GM08714 (cell line): ENCODE data around the gene SERPINA12.

ENCODE experiments used
- H3K4me3 ChIP-seq: fragments of 200-500 bp; sonication (Bioruptor generic); 2 replicates; pipeline ENCODE4 v1.5.1; 2014; ENCODE audit warnings: mild to moderate bottlenecking, low read length, inconsistent platforms
- ZNF274 ChIP-seq: IDR thresholded peaks from 2 replicates; pipeline ENCODE4 v1.6.1; 2012; ENCODE audit warnings: mild to moderate bottlenecking, low read depth, low read length

SERPINA12 gene

DNA sequence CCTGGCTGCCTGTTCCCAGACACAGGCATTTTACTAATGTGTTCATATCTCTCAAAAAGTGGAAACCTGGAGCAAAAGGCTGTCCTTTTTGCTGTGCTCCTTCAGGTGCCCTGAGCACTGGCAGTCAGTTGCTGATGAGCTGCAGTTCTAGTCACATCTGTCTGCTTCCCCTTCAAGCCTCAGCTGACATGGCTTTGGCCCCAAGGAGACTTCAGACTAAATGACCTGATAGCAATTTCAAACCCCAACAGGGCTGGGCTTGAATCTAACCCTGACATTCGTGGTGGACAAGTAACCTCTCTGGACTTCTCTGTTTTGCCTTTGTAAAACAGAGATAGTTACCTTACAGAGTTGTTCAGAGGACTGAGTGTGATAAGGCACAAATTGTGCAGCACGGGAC is 39.0 kb downstream of the SERPINA12 start:
- H3K4me3 ChIP-seq: no peak overlapping the region
- no peak for TF ChIP-seq ZNF274

GRCh38 chr14:94469261-94469660 is 40.0 kb downstream of the SERPINA12 start:
- H3K4me3 ChIP-seq: no peak overlapping the region
- no peak for TF ChIP-seq ZNF274

- no peak for TF ChIP-seq ZNF274
- H3K4me3 ChIP-seq: no peak overlapping the region
Observed at GRCh38 chr14:94467728-94468520, 41.3 kb downstream of the SERPINA12 start.

GRCh38 chr14:94466706-94467370 is 42.4 kb downstream of the SERPINA12 start:
- no peak for TF ChIP-seq ZNF274

GRCh38 chr14:94465042-94465441 is 44.2 kb downstream of the SERPINA12 start:
- H3K4me3 ChIP-seq: no peak overlapping the region
- no peak for TF ChIP-seq ZNF274

More at GRCh38 chr14:94466706-94467370, 42.4 kb downstream of the SERPINA12 start:
- H3K4me3 ChIP-seq: no peak overlapping the region

DNA sequence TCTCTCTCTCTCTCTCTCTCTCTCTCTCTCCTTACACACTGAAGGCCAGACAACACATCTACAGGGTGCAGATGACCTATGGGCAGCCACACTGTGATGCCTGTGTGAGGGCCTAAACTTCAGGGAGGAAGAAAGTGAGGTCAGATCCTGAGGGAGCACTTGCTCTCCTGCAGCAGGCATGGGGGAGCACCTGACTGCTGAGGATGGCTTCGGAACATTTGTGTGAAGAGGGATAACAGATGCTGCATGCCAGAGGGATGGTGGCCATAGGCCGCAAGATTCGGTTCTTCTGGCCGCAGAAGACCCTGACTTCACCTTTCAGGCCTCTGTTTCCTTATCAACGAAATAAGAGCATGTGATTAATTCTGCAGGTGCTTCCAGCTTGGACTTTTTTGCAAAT is 45.0 kb downstream of the SERPINA12 start:
- no peak overlapping the region for H3K4me3 ChIP-seq
- TF ChIP-seq ZNF274: no peak

DNA sequence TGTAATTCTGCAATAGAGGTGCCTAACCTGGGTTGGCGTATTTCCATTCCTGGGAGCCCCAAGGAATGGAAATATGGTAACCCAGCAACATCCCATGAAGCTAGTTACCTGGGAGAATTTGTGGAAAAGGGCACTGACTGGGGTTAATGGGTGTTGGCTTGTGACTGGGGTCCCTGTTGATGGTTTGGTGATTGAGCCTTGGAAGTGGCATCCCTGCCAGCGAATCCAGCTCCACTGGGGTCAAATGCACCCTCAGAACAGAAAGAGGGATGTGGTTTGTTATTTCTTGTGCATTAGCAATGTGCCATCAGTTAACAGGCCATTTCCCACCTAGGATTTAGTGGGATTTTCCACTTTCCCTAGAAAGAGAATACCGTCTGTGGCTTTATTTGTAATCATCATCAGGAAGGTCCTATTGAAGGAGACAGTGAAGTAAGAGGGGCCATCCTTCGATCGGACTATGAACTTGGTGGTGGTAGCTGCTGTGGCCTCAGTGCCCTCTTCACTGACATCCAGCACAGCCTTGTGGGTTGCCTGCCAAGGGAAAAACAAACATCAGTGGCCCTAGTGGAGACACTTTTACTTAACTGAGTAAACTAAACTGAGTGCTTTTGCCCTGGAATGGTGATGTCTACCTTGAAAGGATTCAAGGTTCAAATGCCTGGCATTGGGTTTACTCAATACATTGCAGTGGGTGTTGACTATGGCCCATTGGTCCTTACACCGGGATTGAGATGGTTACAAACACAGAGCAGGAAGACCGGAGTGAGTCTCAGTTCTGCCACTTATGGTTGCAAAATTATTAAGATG is 46.3 kb downstream of the SERPINA12 start:
- no peak overlapping the region for H3K4me3 ChIP-seq
- TF ChIP-seq ZNF274: no peak

GRCh38 chr14:94462219-94462551 is 47.1 kb downstream of the SERPINA12 start:
- TF ChIP-seq ZNF274: no peak
- no peak overlapping the region for H3K4me3 ChIP-seq

DNA sequence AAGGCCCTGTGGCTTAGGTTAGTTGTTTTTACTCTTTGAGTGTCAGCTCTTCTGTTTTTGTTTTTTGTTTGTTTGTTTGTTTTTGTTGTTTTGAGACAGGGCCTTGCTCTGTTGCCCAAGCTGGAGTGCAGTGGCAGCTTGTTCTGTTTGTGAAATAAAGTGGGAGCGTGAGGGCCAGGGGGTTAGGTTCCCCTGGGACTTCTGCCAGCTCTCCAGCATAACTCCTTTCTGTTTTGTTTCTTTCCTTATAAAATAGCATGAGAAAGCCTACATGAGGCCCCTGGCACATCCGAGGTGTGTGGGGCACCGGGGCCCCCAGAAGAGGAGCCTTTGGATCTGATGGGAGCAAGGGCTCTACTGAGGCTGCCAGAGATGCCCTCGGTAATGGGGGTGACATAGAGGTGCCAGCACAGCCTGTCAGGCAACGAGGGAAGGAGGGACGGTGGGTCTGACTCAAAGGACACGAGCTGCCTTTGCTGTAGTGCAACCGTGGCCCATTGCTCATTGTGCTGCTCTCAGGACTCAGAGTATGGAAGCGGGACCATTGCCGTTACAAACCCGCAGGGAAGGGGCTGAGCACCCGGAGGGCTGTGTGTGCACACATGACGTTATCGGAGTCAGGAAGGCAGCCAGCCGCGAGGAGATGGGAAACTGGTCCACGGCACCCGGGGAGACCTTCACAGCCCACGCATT is 47.6 kb downstream of the SERPINA12 start:
- TF ChIP-seq ZNF274: no peak

DNA sequence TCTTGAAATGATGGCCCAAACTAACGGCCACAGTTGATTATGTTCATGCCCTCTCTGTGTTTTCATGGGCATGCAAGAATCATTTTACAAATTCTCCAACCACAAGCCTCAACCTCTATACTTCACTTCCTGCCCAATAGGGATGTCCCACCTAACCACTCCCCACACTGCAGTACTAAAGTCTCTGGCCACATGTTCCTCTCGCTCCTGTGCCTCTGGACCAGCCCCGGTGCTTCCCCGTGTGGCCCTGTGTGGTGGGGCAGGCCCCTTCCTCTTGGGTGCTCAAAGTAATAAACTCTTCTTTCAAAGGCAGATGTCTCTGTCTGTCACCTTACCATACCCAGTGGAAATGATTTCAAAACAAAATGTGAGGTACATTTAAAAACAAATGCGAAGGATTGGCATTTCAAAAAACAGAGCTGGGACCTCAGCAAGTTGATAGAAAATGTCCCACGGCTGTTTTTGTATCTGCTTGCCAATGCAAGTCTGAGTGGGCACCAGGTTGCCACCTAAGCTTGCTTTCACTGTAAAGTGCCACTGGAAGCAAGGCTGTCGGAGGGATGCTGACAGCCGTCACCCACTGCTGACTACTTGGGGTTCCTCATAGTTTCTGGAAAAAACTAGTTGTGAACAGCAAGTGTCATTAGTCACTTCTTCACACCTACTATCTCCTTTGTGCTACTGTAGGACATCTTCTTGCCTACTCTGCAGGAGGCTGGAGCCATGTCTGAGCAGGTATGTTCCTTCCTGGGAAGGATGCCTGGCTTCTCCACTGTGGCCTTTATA is 48.4 kb downstream of the SERPINA12 start:
- TF ChIP-seq ZNF274: no peak
- no peak overlapping the region for H3K4me3 ChIP-seq

More for the DNA sequence above, 47.6 kb downstream of the SERPINA12 start:
- no peak overlapping the region for H3K4me3 ChIP-seq

GRCh38 chr14:94458558-94459205 is 50.6 kb downstream of the SERPINA12 start:
- no peak for TF ChIP-seq ZNF274
- no peak overlapping the region for H3K4me3 ChIP-seq

DNA sequence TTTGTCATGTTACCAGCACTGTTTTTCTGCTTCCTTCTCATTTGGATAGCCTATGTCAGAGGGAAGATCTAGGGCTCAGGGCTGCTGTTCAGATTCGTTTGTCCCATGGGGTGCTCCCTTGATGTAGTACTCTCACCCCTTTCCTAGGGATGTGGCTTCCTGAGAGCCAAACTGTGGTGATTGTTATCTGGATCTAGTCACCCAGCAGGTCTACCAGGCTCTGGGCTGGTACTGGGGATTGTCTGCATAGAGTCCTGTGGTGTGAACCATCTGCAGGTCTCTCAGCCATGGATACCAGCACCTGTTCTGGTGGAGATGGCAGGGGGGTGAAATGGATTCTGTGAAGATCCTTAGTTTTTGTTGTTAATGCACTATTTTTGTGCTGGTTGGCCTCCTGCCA is 51.2 kb downstream of the SERPINA12 start:
- TF ChIP-seq ZNF274: no peak
- H3K4me3 ChIP-seq: no peak overlapping the region

DNA sequence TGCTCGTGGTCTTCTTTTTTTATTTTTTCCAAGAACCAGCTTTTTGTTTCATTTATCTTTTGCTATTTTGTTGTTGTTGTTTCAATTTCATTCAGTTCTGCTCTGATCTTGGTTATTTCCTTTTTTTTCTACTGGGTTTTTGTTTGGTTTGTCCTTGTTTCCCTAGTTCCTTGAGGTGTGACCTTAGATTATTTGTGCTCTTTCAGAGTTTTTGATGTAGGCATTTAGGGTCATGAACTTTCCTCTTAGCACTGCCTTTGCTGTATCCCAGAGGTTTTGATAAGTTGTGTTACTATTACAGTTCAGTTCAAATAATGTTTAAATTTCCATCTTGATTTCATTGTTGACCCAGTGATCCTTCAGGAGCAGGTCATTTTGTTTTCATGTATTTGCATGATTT is 53.3 kb downstream of the SERPINA12 start:
- no peak for TF ChIP-seq ZNF274
- no peak overlapping the region for H3K4me3 ChIP-seq
